Embryonic facial prominence (tissue), 1 donor: Measurements from ENCODE around the gene PTPRT.

Experiments used
- DNase-seq: peaks from one replicate; pipeline ENCODE4 v3.0.0-alpha.2; 2016; ENCODE audit errors: extremely low spot score

Gene PTPRT

DNA sequence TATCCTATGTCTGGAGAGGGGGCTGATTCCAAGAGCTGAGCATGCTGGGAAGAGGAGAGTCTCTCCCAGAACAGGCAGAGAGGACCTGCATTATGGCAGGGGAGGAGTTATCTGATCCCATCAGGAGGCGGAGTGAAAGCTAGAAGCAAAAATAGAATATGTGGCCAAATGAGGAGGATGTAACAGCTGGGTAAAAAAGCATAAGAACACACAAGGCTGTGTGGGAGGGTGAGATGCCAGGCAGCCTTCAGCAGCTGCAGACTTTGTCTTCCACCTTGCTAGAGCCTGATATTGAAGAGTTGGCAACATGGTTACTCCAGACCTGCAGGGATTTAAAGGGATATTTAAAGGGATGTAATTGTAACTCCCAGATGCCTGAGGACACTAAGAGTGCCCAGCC is 167.1 kb downstream of the PTPRT start:
- DNase-seq, result no peak

DNA sequence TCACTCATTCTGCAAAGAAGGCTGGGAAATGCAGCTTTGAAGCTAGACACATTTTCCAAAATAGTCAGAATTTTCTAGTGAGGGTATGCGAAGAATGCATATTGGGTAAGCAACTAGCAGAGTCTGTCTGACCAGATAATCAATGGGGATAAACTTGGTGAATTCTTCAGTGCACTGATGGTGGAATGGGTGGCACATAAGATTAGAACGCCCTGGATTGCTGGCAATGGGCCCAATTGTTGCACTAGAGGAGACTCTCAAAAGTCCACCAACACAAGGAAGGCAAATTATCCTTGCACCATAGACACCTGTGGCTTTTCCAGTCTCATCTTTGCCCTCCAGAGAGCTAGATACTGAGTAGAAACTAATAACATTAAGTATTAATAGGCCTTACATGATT is 167.6 kb downstream of the PTPRT start:
- no peak for DNase-seq

DNA sequence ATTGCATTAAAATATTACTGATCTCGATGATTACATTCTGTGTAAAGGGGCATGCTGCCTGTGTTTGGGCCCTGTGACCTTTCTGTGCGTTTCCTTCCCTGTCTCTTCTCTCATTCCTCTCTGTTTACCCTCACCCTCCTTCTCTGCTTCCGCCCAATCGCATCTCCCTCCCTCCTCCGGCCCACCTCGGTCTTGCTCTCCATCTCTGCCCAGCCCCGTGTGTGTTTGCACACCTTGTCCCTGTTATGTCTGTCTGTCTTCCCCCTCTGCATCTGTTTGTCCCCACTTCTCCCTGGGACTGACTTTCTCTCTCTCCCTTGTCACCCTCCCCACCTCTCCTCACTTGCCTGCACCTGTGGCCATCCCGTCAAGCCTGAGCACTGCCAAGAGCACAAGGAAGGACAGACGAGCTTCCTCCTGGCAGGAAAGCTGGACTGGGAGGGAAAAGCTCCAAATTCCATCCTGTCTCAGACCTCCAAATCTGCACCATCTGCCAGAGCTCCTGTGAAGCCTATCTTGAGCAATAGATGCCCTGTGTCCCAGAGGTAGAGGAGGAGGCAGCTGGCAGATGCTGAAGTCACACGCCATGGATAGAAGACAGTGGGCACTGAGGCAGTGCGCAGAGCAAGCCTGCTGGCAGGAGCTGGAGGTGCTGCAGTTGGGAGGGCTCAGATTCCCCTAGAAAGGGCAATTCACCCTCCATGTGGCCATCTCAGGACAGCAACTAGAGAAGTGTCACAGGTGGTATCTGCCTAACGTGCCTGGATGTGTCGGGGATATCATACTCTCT is 172.3 kb downstream of the PTPRT start:
- DNase-seq, result no peak

DNA sequence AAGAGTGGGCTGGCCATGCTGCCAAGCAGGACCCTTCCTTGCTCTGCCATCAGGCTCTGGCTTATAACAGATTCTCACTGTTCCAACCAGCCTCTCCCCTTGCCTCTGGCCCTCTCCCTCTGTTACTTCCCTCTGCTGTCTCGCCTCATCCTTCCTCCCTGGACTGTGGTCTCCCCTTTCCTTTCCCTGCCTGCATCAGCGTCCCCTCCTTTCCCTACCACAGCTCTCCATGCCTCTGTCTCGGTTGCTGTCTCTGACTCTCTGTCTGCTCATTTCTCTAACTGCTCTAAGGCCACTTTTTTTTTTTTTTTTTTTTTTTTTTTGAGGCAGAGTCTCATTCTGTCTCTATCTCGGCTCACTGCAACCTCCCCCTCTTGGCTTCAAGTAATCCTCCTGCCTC is 173.4 kb downstream of the PTPRT start:
- no peak for DNase-seq

DNA sequence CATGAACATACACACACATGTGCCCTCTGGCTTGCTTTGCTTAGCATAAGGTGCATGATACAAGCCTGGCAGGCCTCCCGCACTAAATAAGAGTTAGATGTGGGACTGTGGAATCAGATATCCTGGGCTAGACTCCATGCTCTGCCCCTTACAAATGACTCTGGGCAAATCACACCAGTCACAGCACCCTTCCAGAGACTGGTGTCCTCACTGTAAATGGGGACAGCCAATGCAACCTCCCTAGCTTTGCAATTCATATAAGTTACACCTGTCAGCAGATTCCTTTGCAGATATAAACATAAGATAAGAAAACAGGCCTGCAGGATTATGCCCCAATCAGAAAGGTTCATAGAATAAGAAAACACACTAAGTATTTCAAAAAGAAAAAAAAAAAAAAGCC is 174.1 kb downstream of the PTPRT start:
- DNase-seq, result no peak

DNA sequence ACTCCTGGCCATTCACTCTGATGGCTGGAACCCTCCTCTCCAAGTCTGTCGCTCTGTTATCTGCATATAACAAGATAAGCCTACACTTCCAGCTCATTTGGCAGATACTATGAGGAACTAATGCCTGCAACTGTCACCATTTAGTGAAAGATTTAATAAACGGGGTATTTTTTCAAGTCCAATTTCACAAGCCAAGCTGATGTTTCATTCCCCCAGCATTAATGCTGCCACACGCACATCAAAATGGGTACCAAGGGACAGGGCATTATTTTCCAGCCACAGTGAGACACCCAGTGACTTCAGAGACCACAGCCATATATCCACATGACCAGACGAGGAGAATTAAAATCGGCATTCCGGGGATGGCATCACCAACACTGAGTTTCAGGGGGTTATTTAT is 175.5 kb downstream of the PTPRT start:
- no peak for DNase-seq

DNA sequence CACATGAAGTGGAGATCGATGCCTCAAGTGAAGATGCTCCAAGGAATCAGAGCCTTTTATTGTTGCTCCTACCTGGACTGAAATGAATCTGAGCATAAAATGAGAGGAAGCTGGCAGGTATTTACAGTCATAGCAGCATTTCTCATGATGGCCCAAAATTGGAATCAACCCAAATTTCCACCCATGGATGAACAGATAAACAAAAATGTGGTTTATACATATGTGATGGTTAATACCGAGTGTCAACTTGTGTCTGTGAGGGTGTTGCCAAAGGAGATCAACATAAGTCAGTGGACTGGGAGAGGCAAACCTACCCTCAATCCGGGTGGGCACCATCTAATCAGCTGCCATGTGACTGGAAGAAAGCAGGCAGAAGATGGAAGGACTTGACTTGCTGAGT is 178.2 kb downstream of the PTPRT start:
- DNase-seq, result no peak

DNA sequence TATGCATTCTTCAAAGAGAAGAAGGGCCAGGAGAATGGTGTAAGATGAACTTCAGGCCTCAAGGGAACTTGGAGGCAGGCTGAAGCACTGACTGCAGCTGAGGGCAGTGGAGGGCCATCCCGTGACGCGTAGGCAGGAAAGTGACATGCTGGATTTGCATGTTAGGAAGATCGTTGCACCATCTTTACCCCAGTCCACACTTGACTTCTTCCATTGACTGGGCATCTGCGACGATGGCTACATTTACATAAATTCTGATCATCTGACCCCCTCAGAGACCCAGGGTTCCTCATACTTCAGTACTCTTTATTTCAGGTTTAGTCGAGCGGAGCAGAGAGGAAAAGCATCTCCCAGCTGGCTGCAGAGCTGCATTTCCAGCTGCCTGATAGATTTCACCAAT is 180.2 kb downstream of the PTPRT start:
- DNase-seq, result no peak

DNA sequence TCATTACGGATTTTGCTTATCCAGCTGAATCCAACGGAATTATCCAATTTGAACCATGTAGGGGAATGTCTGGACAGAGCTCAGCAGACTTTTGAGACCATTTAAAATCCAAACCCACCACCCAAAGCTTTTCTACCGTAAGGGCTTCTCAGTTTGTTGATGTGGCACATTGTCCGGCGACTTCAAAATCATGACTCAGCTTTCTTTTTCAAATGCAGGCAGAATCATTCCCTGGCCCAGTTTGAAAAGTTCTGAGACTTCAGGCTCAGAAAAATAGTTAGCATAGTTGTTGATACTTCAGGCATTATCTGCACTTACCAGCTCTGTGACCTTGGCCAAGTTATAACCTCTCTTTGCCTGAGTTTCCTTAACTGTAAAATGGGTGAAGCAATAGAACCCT is 182.2 kb downstream of the PTPRT start:
- no peak for DNase-seq

DNA sequence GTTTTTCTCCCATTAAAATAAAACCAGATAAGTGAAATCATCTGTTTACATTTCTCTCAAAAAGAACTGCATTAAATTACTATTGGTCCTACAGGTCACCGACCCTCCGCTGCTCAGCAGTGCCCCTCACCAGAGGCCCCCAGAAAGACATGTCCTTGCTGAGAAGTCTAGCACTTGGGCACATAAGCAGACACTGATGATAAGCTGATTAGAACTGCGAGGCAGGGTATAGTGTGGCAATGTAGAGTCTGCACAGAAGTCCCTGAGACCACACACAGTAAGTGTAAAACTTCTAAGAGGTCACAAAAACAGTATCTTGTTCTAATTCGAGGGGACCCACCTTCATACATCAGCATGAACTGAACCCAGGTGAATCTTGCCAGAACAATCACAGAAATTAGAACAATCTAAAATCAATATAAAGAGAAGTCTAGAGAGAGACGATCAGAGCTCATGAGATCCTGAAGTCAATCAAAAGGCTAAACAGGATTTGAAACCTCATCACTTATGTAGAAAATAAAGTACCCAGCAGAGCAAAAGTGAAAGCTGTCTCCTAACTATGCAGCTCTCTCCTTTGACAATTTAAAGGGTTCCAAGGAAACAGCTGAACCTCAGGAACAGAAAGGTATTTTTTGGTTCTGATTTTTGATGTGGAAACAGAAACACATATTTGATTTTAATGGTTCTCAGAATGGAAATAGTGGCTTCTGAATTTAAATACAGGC is 182.9 kb downstream of the PTPRT start:
- no peak for DNase-seq

DNA sequence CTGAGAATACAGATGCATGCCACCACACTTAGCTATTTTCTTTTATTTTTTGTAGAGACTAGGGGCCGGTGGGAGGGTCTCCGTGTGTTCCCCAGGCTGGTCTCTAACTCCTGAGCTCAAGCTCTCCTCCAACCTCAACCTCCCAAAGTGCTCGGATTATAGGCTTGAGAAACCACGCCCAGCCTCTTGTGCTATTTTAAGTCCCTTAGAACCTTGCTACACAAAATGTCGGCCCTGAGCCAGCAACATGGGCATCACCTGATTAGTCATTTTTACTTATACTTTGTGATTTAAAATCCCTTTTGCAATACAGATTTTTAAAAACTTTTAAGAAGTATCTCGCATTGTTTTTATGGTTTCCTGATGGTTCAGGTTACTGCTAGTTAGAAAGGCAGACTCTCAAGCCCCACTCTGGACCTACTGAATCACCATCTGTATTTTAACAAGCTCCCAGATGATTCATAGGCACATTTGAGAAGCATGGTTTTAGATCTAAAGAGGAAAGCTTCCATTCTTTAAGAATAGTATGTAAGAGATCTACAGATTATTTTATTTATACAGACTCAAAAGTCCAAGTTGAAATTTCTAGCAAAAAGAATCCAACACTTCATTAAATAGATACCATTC is 186.3 kb downstream of the PTPRT start:
- DNase-seq, result no peak

DNA sequence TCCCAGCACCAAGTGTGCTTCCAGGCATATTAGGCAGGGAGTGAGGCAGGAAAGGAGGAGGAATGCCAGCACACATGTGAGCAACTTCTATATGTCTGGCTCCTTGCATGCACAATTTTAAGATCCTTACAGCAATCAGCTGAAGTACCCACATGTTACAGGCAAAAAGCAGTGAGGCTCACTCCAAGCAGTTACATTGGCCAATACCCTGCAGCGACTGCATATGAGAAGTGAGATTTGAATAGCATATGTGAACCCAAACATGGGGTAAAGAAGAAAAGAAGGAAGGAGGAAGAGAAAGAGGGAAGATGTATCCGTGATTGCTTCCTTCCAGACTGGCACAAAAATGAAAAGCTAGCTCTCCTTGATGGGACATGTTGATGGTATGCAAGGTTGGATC is 193.6 kb downstream of the PTPRT start:
- DNase-seq, result no peak

DNA sequence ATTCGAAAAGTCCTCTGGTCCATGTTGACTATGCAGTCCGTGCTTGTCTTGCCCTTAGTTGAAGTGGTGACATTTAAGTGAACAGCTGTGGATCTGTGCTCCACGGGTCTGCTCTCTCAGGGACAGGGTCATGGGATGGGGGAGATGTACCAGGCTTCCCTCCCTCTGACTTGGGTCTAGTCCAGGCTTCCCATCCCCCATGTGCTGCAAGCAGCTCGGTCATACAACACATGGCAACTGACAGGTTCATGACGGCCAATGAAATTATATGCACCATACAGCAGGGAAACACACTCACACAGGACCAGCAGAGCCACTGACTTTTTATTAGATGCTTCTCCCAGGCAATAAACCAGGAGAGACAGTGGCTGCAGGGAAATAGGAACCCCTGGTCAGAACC is 201.4 kb downstream of the PTPRT start:
- DNase-seq, result no peak

DNA sequence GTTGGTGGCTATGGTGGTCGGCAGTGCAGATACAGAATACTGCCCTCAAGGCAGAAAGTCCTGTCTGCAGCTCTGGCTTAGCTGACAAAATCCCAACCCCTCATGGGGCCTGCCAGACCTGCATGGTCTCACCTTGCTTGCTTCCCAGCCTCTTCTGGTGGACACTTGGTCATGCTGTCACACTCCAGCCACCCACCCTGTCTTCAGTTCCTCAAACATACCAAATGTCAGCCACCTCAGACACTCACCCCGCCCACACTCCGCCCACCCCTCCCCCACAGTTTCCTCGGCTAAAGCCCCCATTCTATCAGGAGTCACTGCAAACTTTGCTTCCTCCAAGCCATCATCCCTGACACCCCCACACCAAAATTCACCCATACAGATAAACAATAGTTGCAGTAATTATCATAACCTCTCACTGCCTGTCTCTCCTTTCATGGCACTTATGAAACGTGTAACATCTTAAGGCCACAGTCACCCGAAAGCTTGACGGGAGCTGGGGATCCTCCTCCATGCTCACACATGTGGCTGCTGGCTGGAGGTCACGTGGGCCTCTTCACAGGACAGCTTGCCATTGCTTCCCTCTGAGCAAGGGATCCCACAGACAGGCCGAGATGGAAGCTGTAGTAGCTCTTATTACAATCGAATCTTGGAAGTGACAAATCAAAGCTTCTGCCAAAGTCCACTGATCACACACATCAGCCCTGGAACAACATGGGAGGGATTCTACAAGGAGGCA is 202.2 kb downstream of the PTPRT start:
- no peak for DNase-seq

DNA sequence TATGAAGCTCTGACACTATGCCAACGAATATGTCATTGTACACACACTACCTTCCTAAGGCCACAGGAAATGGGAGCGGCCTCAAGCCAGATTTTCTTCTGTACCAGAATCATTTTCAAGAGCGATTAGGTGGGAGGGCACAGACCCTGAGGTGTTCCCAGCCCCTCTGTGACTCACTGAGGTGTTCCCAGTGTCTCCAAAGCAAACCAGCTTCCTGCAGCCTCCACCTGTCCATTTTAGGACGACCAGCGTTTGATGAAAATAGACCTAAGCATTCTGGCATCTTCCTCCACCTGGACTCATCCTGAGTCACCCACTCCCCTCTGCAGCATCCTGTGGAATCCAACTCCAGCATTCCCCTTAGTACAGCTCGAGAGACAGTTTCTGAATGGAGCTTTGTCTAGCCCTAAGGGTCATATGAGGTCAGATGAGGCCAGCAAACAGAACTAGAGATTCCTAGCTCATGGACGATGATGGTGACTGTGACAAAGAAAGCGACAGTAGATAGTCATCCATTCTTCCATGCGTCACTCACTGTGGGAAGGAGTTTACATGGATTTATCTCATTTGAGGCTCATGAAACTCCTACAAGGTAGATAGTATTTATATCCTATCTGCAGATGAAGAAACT is 203.4 kb downstream of the PTPRT start:
- DNase-seq, result no peak

DNA sequence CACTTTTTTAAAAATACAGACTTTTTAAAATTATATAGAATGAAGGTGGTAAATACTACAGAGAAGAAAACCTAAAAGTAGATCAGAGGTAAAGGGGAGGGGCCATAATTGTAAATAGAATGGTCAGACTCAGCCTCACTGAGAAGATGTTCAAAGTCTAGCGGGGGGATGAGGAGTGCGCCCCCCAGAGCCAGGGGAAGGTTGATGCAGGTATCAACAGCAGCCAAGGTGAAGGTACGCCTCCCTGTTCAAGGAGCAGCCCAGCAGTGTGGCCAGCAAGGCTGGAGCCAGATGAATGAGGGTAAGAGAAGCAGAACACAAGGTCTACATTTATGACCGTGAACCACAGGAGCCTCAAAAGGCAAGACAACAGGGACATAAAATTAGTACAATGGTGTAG is 204.1 kb downstream of the PTPRT start:
- DNase-seq, result no peak

DNA sequence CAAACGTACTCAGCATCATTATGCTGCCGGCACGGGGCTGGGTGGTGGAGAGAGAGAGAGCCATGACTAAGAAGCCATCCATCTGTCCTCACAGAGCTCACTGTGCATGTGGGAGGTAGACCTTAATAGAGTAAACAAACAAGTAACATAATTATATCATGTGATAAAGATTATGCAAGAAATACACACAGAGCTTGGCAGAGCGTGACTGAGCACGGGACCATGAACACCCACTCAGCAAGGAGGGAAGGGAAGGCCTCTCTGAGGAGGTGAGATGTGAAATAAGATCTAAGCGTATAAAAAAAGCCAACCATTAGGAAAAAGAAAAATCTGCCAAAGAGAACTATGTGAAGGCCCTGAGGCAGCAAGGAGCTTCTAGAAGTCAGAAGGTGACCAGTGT is 207.5 kb downstream of the PTPRT start:
- DNase-seq, result no peak

DNA sequence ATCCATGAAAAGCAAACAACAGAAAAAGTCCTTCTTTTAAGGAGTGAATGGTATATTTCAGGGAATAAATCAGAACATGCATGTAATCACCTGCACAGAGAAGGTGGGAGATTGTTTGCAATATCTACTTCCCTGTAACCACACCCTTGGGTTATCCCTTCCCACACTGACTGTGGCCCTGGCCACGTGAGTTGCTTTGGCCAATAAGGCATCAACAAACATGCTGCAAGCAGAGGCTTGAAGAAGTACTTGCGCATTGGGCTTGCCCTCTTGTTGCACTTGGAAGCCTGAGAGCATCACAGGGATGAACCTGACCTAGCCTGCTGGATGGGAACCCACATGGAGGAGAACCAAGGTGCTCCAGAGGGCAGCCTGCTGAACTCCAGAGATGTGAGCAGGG is 208.5 kb downstream of the PTPRT start:
- no peak for DNase-seq

DNA sequence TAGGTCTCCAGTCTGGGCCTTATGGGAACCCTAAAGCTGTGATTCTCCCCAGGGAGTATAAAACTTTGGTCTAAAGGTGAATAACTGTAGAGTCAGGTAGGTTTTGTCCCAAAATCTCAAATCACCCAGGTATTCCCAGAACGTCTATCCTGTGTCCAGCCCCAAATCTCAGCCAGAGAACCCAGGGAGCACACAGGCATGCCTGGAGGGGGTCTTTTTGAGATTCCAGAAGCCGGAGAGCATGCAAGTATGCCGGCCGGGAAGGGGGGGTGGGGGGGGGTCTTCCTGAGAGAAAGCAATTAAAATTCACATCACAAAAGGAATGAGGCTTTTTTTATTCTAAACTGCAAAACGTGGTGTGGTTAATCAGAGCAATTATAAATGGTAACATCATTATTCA is 210.0 kb downstream of the PTPRT start:
- no peak for DNase-seq

DNA sequence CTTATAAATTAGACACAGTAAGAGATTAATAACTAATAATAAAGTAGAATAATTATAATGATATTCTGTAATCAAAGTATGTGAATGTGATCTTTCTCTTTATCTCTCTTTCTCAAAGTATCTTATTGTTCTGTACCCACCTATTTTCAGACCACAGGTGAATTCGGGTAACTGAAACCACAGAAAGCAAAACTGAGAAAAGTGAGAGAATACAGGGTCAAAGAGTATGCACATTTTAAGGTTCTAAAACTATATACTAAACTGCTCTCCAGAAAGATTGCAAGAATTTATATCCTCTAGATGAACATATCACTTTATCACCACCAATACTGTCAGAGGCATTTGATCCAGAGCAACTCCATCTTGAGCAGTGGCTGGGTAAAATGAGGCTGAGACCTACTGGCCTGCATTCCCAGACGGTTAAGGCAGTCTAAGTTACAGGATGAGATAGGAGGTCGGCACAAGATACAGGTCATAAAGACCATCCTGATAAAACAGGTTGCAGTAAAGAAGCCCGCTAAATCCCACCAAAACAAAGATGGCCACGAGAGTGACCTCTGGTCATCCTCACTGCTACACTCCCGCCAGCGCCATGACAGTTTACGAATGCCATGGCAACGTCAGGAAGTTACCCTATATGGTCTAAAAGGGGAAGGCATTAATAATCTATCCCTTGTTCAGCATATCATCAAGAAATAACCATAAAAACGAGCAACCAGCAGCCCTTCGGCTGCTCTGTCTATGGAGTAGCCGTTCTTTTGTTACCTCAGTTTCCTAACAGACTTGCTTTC is 211.3 kb downstream of the PTPRT start:
- DNase-seq, result no peak

DNA sequence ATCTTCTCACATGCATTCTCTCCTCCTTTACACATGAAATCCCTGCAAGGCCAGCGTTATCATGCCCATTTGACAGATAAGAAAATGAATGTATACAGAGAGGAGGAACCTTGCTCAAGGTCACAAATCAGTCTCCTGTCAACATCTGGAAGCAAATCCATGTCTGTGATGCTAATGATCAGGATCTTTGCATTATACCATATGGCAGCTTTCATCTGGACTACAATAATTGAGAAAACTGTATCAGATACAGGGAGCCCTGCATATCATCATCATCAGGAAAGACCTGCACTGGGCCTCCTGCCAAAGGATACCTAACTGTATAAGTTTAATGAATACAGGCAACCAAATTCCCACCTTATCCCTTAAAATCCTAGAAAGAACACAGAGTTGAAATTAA is 213.7 kb downstream of the PTPRT start:
- no peak for DNase-seq
